IMR-90 (cell line): ENCODE measurements around the gene SLC44A5. TPM values are rescaled to one million over a fixed set of nuclear protein-coding genes. Genes with fewer than 3 reads are reported as not detected.

Experiments used
- ATAC-seq: fragments of 200-7000 bp; cut with Tn5 transposase; 2 replicates; pipeline ENCODE4 v1.9.1; 2020; ENCODE audit warnings: low read depth, mild to moderate bottlenecking, moderate library complexity
- BruUV-seq: library from RNA; stranded (reverse); fragments of 400-500 nt; replicated peaks from 2 replicates; lab custom pipeline; 2021; lab: Mats Ljungman, UMichigan
- CTCF ChIA-PET: fragments of 300-600 bp; formaldehyde crosslinking; extraction: SDS; loops from one replicate; lab custom pipeline; 2021; ENCODE audit warnings: antibody characterized with exemption; lab: Yijun Ruan, JAX
- POLR2A ChIA-PET: fragments of 300-600 bp; sonication (Branson Sonifier 250); formaldehyde crosslinking; loops from one replicate; lab custom pipeline; 2022; ENCODE audit warnings: antibody characterized with exemption; ENCODE audit not compliant: unreplicated experiment; lab: Charles Lee
- DNase-seq: peaks from one replicate; pipeline ENCODE4 v3.0.0; 2013
- H2AFZ ChIP-seq: replicated peaks from 2 replicates; pipeline ENCODE3; 2013; ENCODE audit warnings: low read length, mild to moderate bottlenecking; ENCODE audit not compliant: poor library complexity
- H2AK5ac ChIP-seq: 2 replicates; pipeline ENCODE4 v1.6.1; 2013; ENCODE audit warnings: low read depth, low read length, inconsistent platforms
- H2AK9ac ChIP-seq: replicated peaks from 2 replicates; pipeline ENCODE3; 2013; ENCODE audit warnings: mild to moderate bottlenecking, low read depth, low read length, moderate library complexity; ENCODE audit not compliant: poor library complexity
- H2BK120ac ChIP-seq: 2 replicates; pipeline ENCODE4 v1.6.1; 2013; ENCODE audit warnings: low read depth, low read length, inconsistent platforms
- H2BK15ac ChIP-seq: 3 replicates; pipeline ENCODE4 v1.6.1; 2013; ENCODE audit warnings: low read depth, low read length, inconsistent platforms
- H2BK20ac ChIP-seq: 2 replicates; pipeline ENCODE4 v1.6.1; 2013; ENCODE audit warnings: low read depth, mild to moderate bottlenecking, inconsistent platforms, low read length, moderate library complexity
- H2BK5ac ChIP-seq: 2 replicates; pipeline ENCODE4 v1.6.1; 2013; ENCODE audit warnings: mild to moderate bottlenecking, low read depth, low read length, inconsistent platforms; ENCODE audit not compliant: poor library complexity, severe bottlenecking
- H3K14ac ChIP-seq: replicated peaks from 2 replicates; pipeline ENCODE4 v1.6.1; 2013; ENCODE audit warnings: low read depth, low read length, inconsistent platforms
- H3K18ac ChIP-seq: 2 replicates; pipeline ENCODE4 v1.6.1; 2013; ENCODE audit warnings: low read depth, low read length, control low read depth
- H3K23ac ChIP-seq: 2 replicates; pipeline ENCODE4 v1.6.1; 2013; ENCODE audit warnings: low read depth, low read length, inconsistent platforms
- H3K27ac ChIP-seq: 2 replicates; pipeline ENCODE4 v1.5.1; 2013; ENCODE audit warnings: mild to moderate bottlenecking, control low read depth, low read length; ENCODE audit not compliant: insufficient read depth
- H3K27me3 ChIP-seq: 2 replicates; pipeline ENCODE4 v1.6.1; 2013; ENCODE audit warnings: low read length; ENCODE audit not compliant: control insufficient read depth, insufficient read depth
- H3K36me3 ChIP-seq: 2 replicates; pipeline ENCODE4 v1.6.1; 2013; ENCODE audit warnings: low read length, mixed read lengths; ENCODE audit not compliant: control insufficient read depth, insufficient read depth
- H3K4ac ChIP-seq: 2 replicates; pipeline ENCODE4 v1.6.1; 2013; ENCODE audit warnings: low read depth, low read length, inconsistent platforms
- H3K4me1 ChIP-seq: 2 replicates; pipeline ENCODE4 v1.6.1; 2013; ENCODE audit warnings: low read length, mixed read lengths; ENCODE audit not compliant: control insufficient read depth, insufficient read depth
- H3K4me2 ChIP-seq: 2 replicates; pipeline ENCODE4 v1.6.1; 2013; ENCODE audit warnings: low read depth, mild to moderate bottlenecking, control low read depth, low read length, moderate library complexity
- H3K4me3 ChIP-seq: 2 replicates; pipeline ENCODE4 v1.5.1; 2013; ENCODE audit warnings: low read depth, mild to moderate bottlenecking, control low read depth, low read length, moderate library complexity; ENCODE audit not compliant: insufficient read depth
- H3K56ac ChIP-seq: 2 replicates; pipeline ENCODE4 v1.6.1; 2013; ENCODE audit warnings: low read length, inconsistent platforms; ENCODE audit not compliant: insufficient read depth; ENCODE audit errors: extremely low read depth
- H3K79me1 ChIP-seq, 2 experiments: 2 replicates each; pipeline ENCODE4 v1.6.1; 2013; ENCODE audit warnings: low read length in 2 of 2, inconsistent platforms in 1 of 2, low read depth in 1 of 2
- H3K9ac ChIP-seq: 2 replicates; pipeline ENCODE4 v1.6.1; 2013; ENCODE audit warnings: low read depth, low read length, control low read depth
- H3K9me1 ChIP-seq: 2 replicates; pipeline ENCODE4 v1.6.1; 2013; ENCODE audit warnings: low read length, inconsistent platforms; ENCODE audit not compliant: insufficient read depth
- H3K9me3 ChIP-seq: 2 replicates; pipeline ENCODE4 v1.6.1; 2013; ENCODE audit warnings: low read length; ENCODE audit not compliant: control insufficient read depth, insufficient read depth
- H4K20me1 ChIP-seq: 2 replicates; pipeline ENCODE4 v1.6.1; 2013; ENCODE audit warnings: low read length, inconsistent platforms; ENCODE audit not compliant: insufficient read depth
- H4K5ac ChIP-seq: 2 replicates; pipeline ENCODE4 v1.6.1; 2013; ENCODE audit warnings: mild to moderate bottlenecking, low read depth, low read length, control low read depth
- H4K8ac ChIP-seq, 2 experiments: 2 replicates each; pipeline ENCODE4 v1.6.1; 2013; ENCODE audit warnings: low read depth in 2 of 2, low read length in 2 of 2, control low read depth in 1 of 2, inconsistent platforms in 1 of 2
- H4K91ac ChIP-seq: 2 replicates; pipeline ENCODE4 v1.6.1; 2013; ENCODE audit warnings: low read depth, low read length, inconsistent platforms; ENCODE audit not compliant: insufficient read depth
- CEBPB ChIP-seq: IDR thresholded peaks from 2 replicates; pipeline ENCODE4 v1.6.1; 2012; ENCODE audit warnings: low read depth, low read length, improper control_type of control experiment
- RCOR1 ChIP-seq: IDR thresholded peaks from 2 replicates; pipeline ENCODE4 v1.6.1; 2012; ENCODE audit warnings: mild to moderate bottlenecking, low read length, improper control_type of control experiment; ENCODE audit not compliant: insufficient replicate concordance
- dilution Hi-C: fragments of 300-500 bp; cut with HindIII; formaldehyde crosslinking; loops from one replicate; pipeline ENCODE4 v1.14.3; 2018; ENCODE audit warnings: low sequenced_read_pairs; ENCODE audit not compliant: unreplicated experiment
- in situ Hi-C: fragments of 300-500 bp; cut with MboI; formaldehyde crosslinking; loops from 3 replicates; pipeline ENCODE4 v1.14.3; 2019; ENCODE audit warnings: low sequenced_read_pairs, inconsistent platforms, mixed read lengths
- intact Hi-C: fragments of 100-400 bp; cut with micrococcal nuclease; formaldehyde crosslinking; loops from 2 replicates; pipeline ENCODE4 v1.10.0; 2022
- polyA plus RNA-seq, 3 experiments: library from polyadenylated mRNA; depleted of rRNA; stranded (reverse); fragments of >200 nt; gene quantifications; 2 replicates each; pipeline ENCODE4 v1.2.3, GENCODE V29; 2012; ENCODE audit warnings: low replicate concordance in 1 of 3
- total RNA-seq: library from RNA; depleted of rRNA; stranded (reverse); fragments of >200 nt; gene quantifications from 2 replicates; pipeline ENCODE4 v1.2.3, GENCODE V29; 2012

Gene SLC44A5
- total and polyA plus RNA-seq, 2 of the 4 experiments (the other 2 are of a cell fraction): under 0.01 TPM; not detected in 1

DNA sequence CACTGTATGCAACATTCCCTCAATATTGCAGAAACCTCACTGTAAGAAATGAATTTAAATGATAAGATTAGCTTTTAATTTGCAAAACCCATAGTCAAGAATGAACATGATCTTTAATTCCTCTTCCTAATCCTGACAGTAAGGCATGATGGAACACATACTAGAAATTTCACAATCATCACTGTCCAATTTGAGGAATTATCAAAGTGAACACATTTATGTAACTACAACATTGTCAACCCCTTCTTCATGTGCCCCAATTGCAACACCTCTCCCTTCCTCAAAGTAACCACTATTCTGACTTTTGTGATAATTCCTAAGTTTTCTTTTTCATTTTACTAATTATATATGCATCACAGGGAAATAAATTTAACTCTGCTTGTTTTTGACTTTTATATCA is 373.6 kb downstream of the SLC44A5 start:
- no peak overlapping the region for H2AK5ac ChIP-seq
- no peak overlapping the region for H3K4me2 ChIP-seq
- no peak overlapping the region for H2AK9ac ChIP-seq
- H4K5ac ChIP-seq: no peak overlapping the region
- no peaks in the 10 kb centered on the region for H3K9me1 ChIP-seq
- no peak overlapping the region for H4K91ac ChIP-seq
- ChIA-PET CTCF (no interaction called here), POLR2A (no interaction called here)
- H3K4me1 ChIP-seq: no peaks in the 10 kb centered on the region
- H3K9ac ChIP-seq: no peak overlapping the region
- H3K18ac ChIP-seq: no peak overlapping the region
- H2BK20ac ChIP-seq: no peak overlapping the region
- no peak overlapping the region for H2BK120ac ChIP-seq
- intact Hi-C loops: no loop called here
- in situ Hi-C loops: no loop called here
- H2BK15ac ChIP-seq: no peak overlapping the region
- H3K27ac ChIP-seq: no peak overlapping the region
- TF ChIP-seq RCOR1: no peak
- TF ChIP-seq CEBPB: peak; percentile 21; the same call in 1 of the 2 replicates
- no peak for ATAC-seq
- H3K36me3 ChIP-seq: no peaks in the 10 kb centered on the region
- no peaks in the 10 kb centered on the region for H3K9me3 ChIP-seq
- dilution Hi-C loops: no loop called here
- no peak overlapping the region for H3K56ac ChIP-seq
- H3K14ac ChIP-seq: no peak overlapping the region
- H3K4ac ChIP-seq: no peak overlapping the region
- H3K27me3 ChIP-seq: no peaks in the 10 kb centered on the region
- no peaks in the 10 kb centered on the region for H3K79me1 ChIP-seq
- BruUV-seq: no TSS peak
- no peak overlapping the region for H3K4me3 ChIP-seq
- no peak overlapping the region for H4K8ac ChIP-seq
- no peak overlapping the region for H2AFZ ChIP-seq
- DNase-seq: no peak
- no peak overlapping the region for H3K23ac ChIP-seq
- H4K20me1 ChIP-seq: no peaks in the 10 kb centered on the region
- H2BK5ac ChIP-seq: no peak overlapping the region
